ENCODE measurements around the gene VEZT. TPM values are rescaled to one million over a fixed set of nuclear protein-coding genes. Genes with fewer than 3 reads are reported as not detected.

Gene VEZT
- total RNA-seq, 2 donors from 2014 or later: 146 to 201 TPM

DNA sequence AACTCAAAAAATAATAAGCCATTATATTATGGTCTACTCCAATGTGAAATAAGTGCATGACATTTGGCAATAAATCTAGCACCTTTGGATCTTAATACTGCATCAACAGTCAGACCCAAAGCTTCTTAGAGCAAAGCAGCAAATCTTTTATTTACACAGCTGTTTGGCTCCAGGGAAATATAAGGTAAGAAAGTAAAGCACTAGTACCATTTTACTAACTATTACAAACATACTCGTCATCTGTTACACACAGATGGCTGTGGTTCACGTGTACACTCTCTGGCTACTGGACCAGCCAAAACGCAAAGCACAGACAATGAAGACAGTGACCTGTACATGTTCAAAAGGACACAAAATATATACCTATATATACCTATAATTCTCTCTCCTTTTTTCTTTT is 3.1 kb upstream of the VEZT start:
- no peak for DNase-seq
- H3K4me1 ChIP-seq (ENCODE audit: control insufficient read depth, insufficient read depth, low read length): peaks cover 6% of the 10 kb centered on the region
- TF ChIP-seq, protein P1, sequence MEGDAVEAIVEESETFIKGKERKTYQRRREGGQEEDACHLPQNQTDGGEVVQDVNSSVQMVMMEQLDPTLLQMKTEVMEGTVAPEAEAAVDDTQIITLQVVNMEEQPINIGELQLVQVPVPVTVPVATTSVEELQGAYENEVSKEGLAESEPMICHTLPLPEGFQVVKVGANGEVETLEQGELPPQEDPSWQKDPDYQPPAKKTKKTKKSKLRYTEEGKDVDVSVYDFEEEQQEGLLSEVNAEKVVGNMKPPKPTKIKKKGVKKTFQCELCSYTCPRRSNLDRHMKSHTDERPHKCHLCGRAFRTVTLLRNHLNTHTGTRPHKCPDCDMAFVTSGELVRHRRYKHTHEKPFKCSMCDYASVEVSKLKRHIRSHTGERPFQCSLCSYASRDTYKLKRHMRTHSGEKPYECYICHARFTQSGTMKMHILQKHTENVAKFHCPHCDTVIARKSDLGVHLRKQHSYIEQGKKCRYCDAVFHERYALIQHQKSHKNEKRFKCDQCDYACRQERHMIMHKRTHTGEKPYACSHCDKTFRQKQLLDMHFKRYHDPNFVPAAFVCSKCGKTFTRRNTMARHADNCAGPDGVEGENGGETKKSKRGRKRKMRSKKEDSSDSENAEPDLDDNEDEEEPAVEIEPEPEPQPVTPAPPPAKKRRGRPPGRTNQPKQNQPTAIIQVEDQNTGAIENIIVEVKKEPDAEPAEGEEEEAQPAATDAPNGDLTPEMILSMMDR (conservative IDR thresholded peaks at IDR 0.05): no peak
- peak overlapping the region; percentile 91 for H3K4me3 ChIP-seq (ENCODE audit: low read length)
- 91 to 100% methylated on average over 1 to 3 of the region's 3 CpGs for WGBS, 2 experiments (ENCODE audit: insufficient coverage in 1 of 2, insufficient read length in 1 of 2)
- H3K36me3 ChIP-seq (ENCODE audit: control insufficient read depth, insufficient read depth, low read length): peaks cover 15% of the 10 kb centered on the region
- no peak overlapping the region for H3K27ac ChIP-seq (ENCODE audit: low read depth, low read length)
- no peaks in the 10 kb centered on the region for H3K9me3 Mint-ChIP-seq
- H3K4me1 Mint-ChIP-seq: peaks cover 29% of the 10 kb centered on the region
- H3K9ac ChIP-seq (ENCODE audit: extremely low read depth, low read length, poor library complexity, severe bottlenecking): peak overlapping the region; percentile 11
- H3K27ac Mint-ChIP-seq: no peak overlapping the region
- H3K4me3 Mint-ChIP-seq: peak overlapping the region; percentile 90
- no peaks in the 10 kb centered on the region for H3K9me3 ChIP-seq (ENCODE audit: control insufficient read depth, low read length)
- H3K27me3 Mint-ChIP-seq (ENCODE audit: insufficient read depth): no peaks in the 10 kb centered on the region
- H3K36me3 Mint-ChIP-seq (ENCODE audit: low read depth): peaks cover 17% of the 10 kb centered on the region
- no peaks in the 10 kb centered on the region for H3K27me3 ChIP-seq (ENCODE audit: control insufficient read depth, insufficient read depth, low read length, poor library complexity, severe bottlenecking)

GRCh38 chr12:95215949-95216348 is 1.7 kb upstream of the VEZT start:
- no peak for DNase-seq
- 0% methylated on average over 1 of the region's 1 CpG; no CpG with 5 or more reads in 1 of the 2 experiments for WGBS, 2 experiments (ENCODE audit: insufficient coverage in 1 of 2, insufficient read length in 1 of 2)
- H3K9me3 Mint-ChIP-seq: peaks cover 2% of the 10 kb centered on the region
- Histone ChIP-seq H3K36me3 (ENCODE audit: control insufficient read depth, insufficient read depth, low read length) (peaks cover 13% of the 10 kb centered on the region), H3K4me1 (ENCODE audit: control insufficient read depth, insufficient read depth, low read length) (peaks cover 6% of the 10 kb centered on the region), H3K9me3 (ENCODE audit: control insufficient read depth, low read length) (no peaks in the 10 kb centered on the region), H3K27ac (ENCODE audit: low read depth, low read length) (no peak overlapping the region), H3K4me3 (ENCODE audit: low read length) (peak overlapping the region; percentile 91), H3K9ac (ENCODE audit: extremely low read depth, low read length, poor library complexity, severe bottlenecking) (peak overlapping the region; percentile 98), H3K27me3 (ENCODE audit: control insufficient read depth, insufficient read depth, low read length, poor library complexity, severe bottlenecking) (no peaks in the 10 kb centered on the region)
- H3K4me3 Mint-ChIP-seq: peak overlapping the region; percentile 90
- H3K27me3 Mint-ChIP-seq (ENCODE audit: insufficient read depth): no peaks in the 10 kb centered on the region
- TF ChIP-seq, protein P1 (conservative IDR thresholded peaks at IDR 0.05): no peak
- peaks cover 25% of the 10 kb centered on the region for H3K4me1 Mint-ChIP-seq
- H3K27ac Mint-ChIP-seq: peak overlapping the region; percentile 99
- H3K36me3 Mint-ChIP-seq (ENCODE audit: low read depth): peaks cover 13% of the 10 kb centered on the region

GRCh38 chr12:95216711-95217376 is 763 bp upstream of the VEZT start:
- H3K9me3 Mint-ChIP-seq: peaks cover 2% of the 10 kb centered on the region
- H3K36me3 Mint-ChIP-seq (ENCODE audit: low read depth): peaks cover 14% of the 10 kb centered on the region
- H3K4me3 Mint-ChIP-seq: peak overlapping the region; percentile 90
- TF ChIP-seq, protein P1 (conservative IDR thresholded peaks at IDR 0.05): no peak
- peaks cover 13% of the 10 kb centered on the region for H3K36me3 ChIP-seq (ENCODE audit: control insufficient read depth, insufficient read depth, low read length)
- H3K27ac Mint-ChIP-seq: peak overlapping the region; percentile 99
- peak overlapping the region; percentile 91 for H3K4me3 ChIP-seq (ENCODE audit: low read length)
- no peaks in the 10 kb centered on the region for H3K27me3 Mint-ChIP-seq (ENCODE audit: insufficient read depth)
- peaks cover 6% of the 10 kb centered on the region for H3K4me1 ChIP-seq (ENCODE audit: control insufficient read depth, insufficient read depth, low read length)
- H3K9ac ChIP-seq (ENCODE audit: extremely low read depth, low read length, poor library complexity, severe bottlenecking): peak overlapping the region; percentile 98
- WGBS, 2 experiments (ENCODE audit: insufficient coverage in 1 of 2, insufficient read length in 1 of 2): 0% methylated on average over 31 to 45 of the region's 45 CpGs
- peaks cover 28% of the 10 kb centered on the region for H3K4me1 Mint-ChIP-seq
- H3K27ac ChIP-seq (ENCODE audit: low read depth, low read length): peak overlapping the region; percentile 99
- no peaks in the 10 kb centered on the region for H3K27me3 ChIP-seq (ENCODE audit: control insufficient read depth, insufficient read depth, low read length, poor library complexity, severe bottlenecking)
- DNase-seq: no peak
- H3K9me3 ChIP-seq (ENCODE audit: control insufficient read depth, low read length): no peaks in the 10 kb centered on the region

All from endodermal cell (in vitro differentiated cells).